ENCODE results near the gene KLHDC8B.

DNA sequence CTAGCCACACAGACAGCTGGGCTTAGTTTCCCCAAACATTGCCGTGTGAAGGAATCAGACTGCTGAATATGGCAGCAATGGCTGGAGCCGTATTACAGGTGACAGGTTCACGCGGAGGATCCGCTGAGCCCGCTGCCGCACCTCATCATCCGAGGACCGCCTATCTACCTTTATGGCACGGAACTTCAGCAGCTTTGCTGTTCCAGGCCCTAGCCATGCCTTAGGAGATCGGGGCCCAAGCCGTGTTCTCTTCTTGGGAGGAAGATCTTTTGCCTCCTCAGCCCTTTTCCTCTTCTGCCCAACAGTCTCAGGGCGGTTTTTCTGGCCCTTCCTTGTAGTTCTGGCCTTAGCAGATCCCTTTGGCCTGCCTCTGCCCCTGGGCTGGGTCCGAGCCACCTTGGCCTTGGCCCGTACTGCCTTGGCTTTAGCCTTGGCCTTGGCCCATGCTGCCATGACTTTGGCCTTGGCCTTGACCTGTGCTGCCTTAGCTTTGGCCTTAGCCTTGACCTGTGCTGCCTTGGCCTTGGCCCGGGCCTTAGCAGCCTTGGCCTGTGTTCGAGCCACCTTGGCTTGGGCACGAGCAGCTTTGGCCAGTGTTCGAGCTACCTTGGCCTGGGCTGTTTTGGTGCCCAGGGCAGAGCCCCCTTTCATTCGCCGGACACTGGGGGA, 8.5 kb upstream of the KLHDC8B start:
- TF ChIP-seq CTCF (conservative IDR thresholded peaks at IDR 0.05) (no peak), ZFX (IDR thresholded peaks at IDR 0.05) (no peak)

All from C4-2B (cell line).